ENCODE results near the gene TM2D1. TPM values are rescaled to one million over a fixed set of nuclear protein-coding genes. Genes with fewer than 3 reads are reported as not detected.
"Not testable (repeated sequence)": the region's sequence is repeated elsewhere in the genome, so short reads cannot be mapped to it uniquely, and the experiment has no call there.

TM2D1 gene
- total RNA-seq, 6 experiments from 2014 or later, result 39.1 to 49.0 (median 40.4) TPM

DNA sequence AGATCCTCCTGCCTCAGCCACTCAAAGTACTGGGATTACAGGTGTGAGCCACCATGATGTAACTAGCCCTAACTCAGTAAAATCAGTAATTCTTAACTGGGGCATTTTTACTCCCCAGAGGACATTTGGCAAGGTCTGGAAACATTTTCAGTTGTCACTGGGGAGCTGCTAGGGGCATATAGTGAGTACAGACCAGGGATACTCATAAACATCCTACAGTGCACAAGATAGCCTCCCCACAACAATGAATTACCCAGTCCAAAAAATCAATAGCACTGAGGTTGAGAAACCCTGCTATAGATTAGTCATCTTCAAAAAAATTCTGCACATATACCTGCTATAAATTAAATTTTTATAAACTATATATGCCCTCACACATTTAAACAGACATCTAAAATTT, 13.0 kb downstream of the TM2D1 start:
- TF ChIP-seq CTCF (IDR thresholded peaks at IDR 0.05), result no peak
- Mint-ChIP-seq H3K27ac (no peak overlapping the region), H3K27me3 (ENCODE audit: insufficient read depth) (no peaks in the 10 kb centered on the region), H3K9me3 (no peaks in the 10 kb centered on the region), H3K4me1 (ENCODE audit: low read depth) (peaks cover 10% of the 10 kb centered on the region), H3K4me3 (no peak overlapping the region), H3K36me3 (ENCODE audit: low read depth) (peaks cover 11% of the 10 kb centered on the region; the same call in 1 of the 2 replicates)
- no peak for DNase-seq

DNA sequence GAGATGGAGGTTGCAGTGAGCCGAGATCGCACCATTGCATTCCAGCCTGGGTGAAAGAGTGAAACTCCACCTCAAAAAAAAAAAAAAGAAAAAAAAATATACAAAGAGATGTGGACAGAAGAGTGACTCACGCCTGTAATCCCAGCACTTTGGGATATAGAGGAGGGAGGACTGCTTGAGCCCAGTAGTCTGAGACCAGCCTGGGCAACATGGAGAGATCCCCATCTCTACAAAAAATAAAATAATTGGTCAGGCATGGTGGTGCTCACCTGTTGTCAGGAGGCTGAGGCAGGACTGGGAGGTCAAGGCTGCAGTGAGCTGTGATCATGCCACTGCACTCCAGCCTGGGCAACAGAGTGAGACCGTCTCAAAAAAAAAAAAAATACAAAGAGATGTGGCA, 13.7 kb downstream of the TM2D1 start:
- H3K27ac Mint-ChIP-seq, result peak overlapping the region; percentile 59; the same call in 1 of the 2 replicates
- H3K36me3 Mint-ChIP-seq (ENCODE audit: low read depth), result peaks cover 11% of the 10 kb centered on the region; the same call in 1 of the 2 replicates
- DNase-seq, result peak; percentile 28
- not testable (repeated sequence) for H3K9me3 Mint-ChIP-seq; H3K4me3 Mint-ChIP-seq; H3K27me3 Mint-ChIP-seq (ENCODE audit: insufficient read depth)
- peaks cover 10% of the 10 kb centered on the region for H3K4me1 Mint-ChIP-seq (ENCODE audit: low read depth)

DNA sequence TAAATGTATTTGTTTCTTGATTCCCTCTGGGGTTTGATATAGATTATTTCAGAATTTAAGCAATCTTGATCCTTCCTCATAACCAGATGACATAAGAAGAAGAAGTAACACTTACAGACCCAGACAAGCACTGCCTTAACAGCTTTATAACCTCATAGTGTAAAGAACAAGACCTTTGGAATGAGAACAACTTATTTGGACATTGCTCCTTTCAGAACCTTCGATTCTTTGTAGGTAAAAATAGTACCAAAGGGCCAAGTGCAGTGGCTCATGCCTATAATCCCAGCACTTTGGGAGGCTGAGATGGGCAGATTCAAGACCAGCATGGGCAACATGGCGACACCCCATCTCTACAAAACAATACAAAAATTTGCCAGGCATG, 15.0 kb downstream of the TM2D1 start:
- TF ChIP-seq CTCF (IDR thresholded peaks at IDR 0.05), result no peak
- no peak for DNase-seq

DNA sequence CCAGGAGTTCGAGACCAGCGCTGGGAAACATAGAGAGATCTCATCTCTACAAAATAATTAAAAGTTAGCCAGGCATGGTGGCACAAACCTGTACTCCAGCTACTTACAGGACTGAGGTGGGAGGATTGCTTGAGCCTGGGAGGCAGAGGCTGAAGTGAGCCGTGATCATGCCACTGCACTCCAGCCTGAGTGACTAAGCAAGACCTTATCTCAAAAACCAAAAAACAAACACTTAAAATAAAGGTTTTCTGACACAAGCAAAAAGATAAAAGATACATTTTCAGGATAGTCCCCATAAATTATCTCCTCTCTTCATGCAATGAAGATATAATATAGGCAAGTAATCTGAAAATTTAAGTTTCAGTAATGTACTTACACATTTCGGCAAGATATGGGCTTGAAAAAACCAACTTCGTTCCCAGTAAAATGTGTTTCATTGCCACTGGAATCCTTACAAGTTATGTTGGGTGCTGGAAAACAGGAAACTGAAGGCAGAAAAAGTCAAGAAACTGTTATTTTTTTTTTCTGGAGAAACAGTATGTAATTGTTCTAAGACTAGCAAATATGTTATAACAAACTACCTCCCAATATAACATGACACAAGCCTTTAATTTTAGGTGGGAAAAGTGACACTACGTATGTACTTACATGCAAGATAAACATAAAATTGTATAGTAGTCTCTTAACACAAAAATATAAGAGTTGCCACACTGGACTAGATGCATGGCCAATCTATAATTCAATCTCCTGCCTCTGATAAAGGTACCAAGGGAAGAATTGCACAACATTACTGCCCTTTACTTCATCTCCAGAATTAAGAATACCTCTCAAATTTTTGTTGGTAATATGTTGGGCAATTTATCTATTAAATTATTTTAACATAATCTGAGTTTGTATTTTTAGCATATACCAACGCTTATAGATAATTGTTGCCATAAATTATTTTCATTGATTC, 15.7 kb downstream of the TM2D1 start:
- H3K9me3 Mint-ChIP-seq, result no peaks in the 10 kb centered on the region
- DNase-seq, result no peak
- peaks cover 6% of the 10 kb centered on the region; the same call in 1 of the 2 replicates for H3K36me3 Mint-ChIP-seq (ENCODE audit: low read depth)
- peak overlapping the region; percentile 42; the same call in 1 of the 2 replicates for H3K27ac Mint-ChIP-seq
- no peak overlapping the region for H3K4me3 Mint-ChIP-seq
- peaks cover 3% of the 10 kb centered on the region; the same call in 1 of the 2 replicates for H3K27me3 Mint-ChIP-seq (ENCODE audit: insufficient read depth)
- TF ChIP-seq CTCF (IDR thresholded peaks at IDR 0.05), result no peak
- H3K4me1 Mint-ChIP-seq (ENCODE audit: low read depth), result peaks cover 10% of the 10 kb centered on the region

More for the DNA sequence above, 15.0 kb downstream of the TM2D1 start:
- no peak overlapping the region for H3K4me3 Mint-ChIP-seq
- peaks cover 9% of the 10 kb centered on the region; the same call in 1 of the 2 replicates for H3K36me3 Mint-ChIP-seq (ENCODE audit: low read depth)
- no peak overlapping the region for H3K27ac Mint-ChIP-seq
- peaks cover 3% of the 10 kb centered on the region; the same call in 1 of the 2 replicates for H3K27me3 Mint-ChIP-seq (ENCODE audit: insufficient read depth)
- peaks cover 10% of the 10 kb centered on the region for H3K4me1 Mint-ChIP-seq (ENCODE audit: low read depth)
- H3K9me3 Mint-ChIP-seq, result no peaks in the 10 kb centered on the region

DNA sequence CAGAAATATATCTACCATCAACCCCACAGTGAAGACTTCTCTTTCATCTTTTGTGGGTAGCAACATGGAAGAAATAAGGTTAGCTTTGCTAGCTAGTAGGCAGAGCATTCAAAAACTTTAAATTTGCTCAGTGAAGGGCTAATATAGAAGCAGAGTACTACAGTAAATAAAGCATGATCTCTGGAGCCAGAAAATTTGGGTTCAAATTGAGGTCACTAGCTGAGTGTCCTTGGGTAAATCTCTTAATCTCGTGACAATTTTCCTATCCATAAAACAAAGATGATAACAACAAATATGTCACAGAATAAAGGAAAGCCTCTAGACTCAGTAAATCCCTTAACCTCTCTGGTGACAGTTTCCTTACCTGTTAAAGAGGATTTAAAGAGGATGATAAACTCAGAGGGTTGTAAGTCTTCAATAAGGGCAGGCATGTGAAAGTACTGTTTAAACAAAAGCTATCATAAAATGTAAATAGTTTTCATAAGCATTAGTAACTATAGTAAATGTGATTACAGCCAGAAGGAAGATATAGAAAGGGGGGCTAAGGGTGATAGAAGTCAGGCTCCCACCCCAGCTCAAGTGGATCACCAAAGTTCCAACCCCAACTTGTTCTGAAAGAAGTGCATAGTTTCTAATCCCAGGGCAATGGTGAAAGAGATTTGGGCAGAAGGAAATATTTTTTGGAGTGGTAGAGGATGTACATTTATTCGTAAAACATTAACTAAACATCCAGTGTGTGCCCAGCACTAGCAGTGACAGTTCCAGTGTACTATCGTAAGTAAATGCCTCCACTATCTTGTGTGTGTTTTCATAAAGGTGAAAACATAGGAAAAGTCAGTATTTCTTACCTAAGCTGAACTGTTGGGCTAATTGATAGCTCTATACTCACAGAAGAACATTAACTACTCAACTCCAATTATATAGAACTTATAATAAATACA, 24.8 kb downstream of the TM2D1 start:
- Mint-ChIP-seq H3K4me1 (ENCODE audit: low read depth) (no peaks in the 10 kb centered on the region), H3K27ac (no peak overlapping the region)
- no peak for DNase-seq

More for the DNA sequence above, 24.8 kb downstream of the TM2D1 start:
- no peak for TF ChIP-seq CTCF (IDR thresholded peaks at IDR 0.05)
- Mint-ChIP-seq H3K27me3 (ENCODE audit: insufficient read depth) (no peaks in the 10 kb centered on the region), H3K36me3 (ENCODE audit: low read depth) (peaks cover 33% of the 10 kb centered on the region), H3K4me3 (no peak overlapping the region), H3K9me3 (no peaks in the 10 kb centered on the region)
